HCT116 (cell line): ENCODE data around the gene AQP4. TPM values are rescaled to one million over a fixed set of nuclear protein-coding genes. Genes with fewer than 3 reads are reported as not detected.

Experiments
- ATAC-seq: fragments of 200-7000 bp; cut with Tn5 transposase; 2 replicates; pipeline ENCODE4 v1.9.1; 2020; ENCODE audit warnings: mild to moderate bottlenecking, moderate library complexity
- BruUV-seq: library from RNA; stranded (reverse); fragments of 400-500 nt; replicated peaks from 2 replicates; lab custom pipeline; 2021; lab: Mats Ljungman, UMichigan
- CTCF ChIA-PET: fragments of 300-600 bp; sonication (Branson Sonifier 250); formaldehyde crosslinking; loops from one replicate; lab custom pipeline; 2021; ENCODE audit warnings: antibody characterized with exemption; lab: Charles Lee
- POLR2A ChIA-PET: fragments of 300-600, 350-600 bp; sonication (Branson Sonifier 250); formaldehyde crosslinking; loops from one replicate; lab custom pipeline; 2021; ENCODE audit warnings: antibody characterized with exemption; lab: Charles Lee
- RAD21 ChIA-PET, 2 experiments: fragments of 300-600 bp; sonication (Branson Sonifier 250); formaldehyde crosslinking; loops; one replicate each; lab custom pipeline; 2023; ENCODE audit warnings: low total read pairs in 2 of 2; ENCODE audit not compliant: uncharacterized antibody in 2 of 2, unreplicated experiment in 2 of 2, low non-redundant PET in 1 of 2; lab: Charles Lee
- DNase-seq: peaks from one replicate; pipeline ENCODE4 v3.0.0-alpha.2; 2010; ENCODE audit warnings: low read depth, low spot score
- H2AFZ ChIP-seq: fragments of 200-600 bp; shearing (Covaris generic), sonication (generic); 2 replicates; pipeline ENCODE4 v1.6.1; 2017; ENCODE audit warnings: low read depth, mixed run types, mixed read lengths, antibody characterized with exemption, low read length; ENCODE audit not compliant: poor library complexity, severe bottlenecking
- H3K27ac ChIP-seq: 2 replicates; pipeline ENCODE4 v1.5.1; 2012; ENCODE audit warnings: low read depth, low read length
- H3K27me3 ChIP-seq: fragments of 200-600 bp; sonication (generic); 2 replicates; pipeline ENCODE4 v1.6.1; 2016; ENCODE audit warnings: mixed run types, low read length, mixed read lengths; ENCODE audit not compliant: insufficient read depth
- H3K36me3 ChIP-seq, 2 experiments: fragments of 200-500 bp in 1 of 2; fragments of 200-600 bp in 1 of 2; sonication (Bioruptor generic) in 1 of 2; sonication (generic) in 1 of 2; 2 replicates each; pipeline versions ENCODE4 v1.5.1 to v1.6.1; 2014 to 2016; ENCODE audit warnings: low read length in 2 of 2, inconsistent platforms in 1 of 2, mixed read lengths in 1 of 2, mixed run types in 1 of 2; ENCODE audit not compliant: insufficient read depth in 2 of 2, control insufficient read depth in 1 of 2
- H3K4me1 ChIP-seq, 2 experiments: fragments of 200-600 bp in 1 of 2; sonication (generic) in 1 of 2; 2 replicates each; pipeline versions ENCODE4 v1.5.1 to v1.6.1; 2012 to 2017; ENCODE audit warnings: low read length in 2 of 2, inconsistent platforms in 1 of 2, mild to moderate bottlenecking in 1 of 2, mixed read lengths in 1 of 2, mixed run types in 1 of 2, moderate library complexity in 1 of 2; ENCODE audit not compliant: insufficient read depth in 2 of 2, control insufficient read depth in 1 of 2
- H3K4me2 ChIP-seq: fragments of 200-600 bp; sonication (generic); 2 replicates; pipeline ENCODE4 v1.6.1; 2017; ENCODE audit warnings: mixed run types, low read length, mixed read lengths
- H3K4me3 ChIP-seq, 2 experiments: fragments of 200-600 bp in 1 of 2; sonication (generic) in 1 of 2; replicated peaks in 1 of 2; 2 replicates each; pipeline ENCODE4 v1.5.1; 2011 to 2016; ENCODE audit warnings: low read length in 2 of 2, control low read depth in 1 of 2, low read depth in 1 of 2, mild to moderate bottlenecking in 1 of 2, mixed read lengths in 1 of 2, mixed run types in 1 of 2
- H3K79me2 ChIP-seq: fragments of 200-600 bp; sonication (generic); 2 replicates; pipeline ENCODE4 v1.6.1; 2017; ENCODE audit warnings: mild to moderate bottlenecking, mixed run types, low read length, moderate library complexity, mixed read lengths; ENCODE audit not compliant: insufficient read depth
- H3K9ac ChIP-seq: fragments of 200-600 bp; sonication (generic); 2 replicates; pipeline ENCODE4 v1.6.1; 2016; ENCODE audit warnings: low read length, mixed read lengths
- H3K9me2 ChIP-seq: fragments of 200-600 bp; sonication (generic), shearing (Covaris generic); 2 replicates; pipeline ENCODE4 v1.6.1; 2017; ENCODE audit warnings: mixed run types, mild to moderate bottlenecking, moderate library complexity; ENCODE audit not compliant: insufficient read depth
- H3K9me3 ChIP-seq, 2 experiments: fragments of 200-500 bp in 1 of 2; fragments of 200-600 bp in 1 of 2; sonication (Bioruptor generic) in 1 of 2; sonication (generic) in 1 of 2; 2 replicates each; pipeline ENCODE4 v1.6.1; 2014 to 2017; ENCODE audit warnings: low read length in 2 of 2, mixed read lengths in 2 of 2, inconsistent platforms in 1 of 2, low read depth in 1 of 2, mild to moderate bottlenecking in 1 of 2, mixed run types in 1 of 2, moderate library complexity in 1 of 2; ENCODE audit not compliant: control insufficient read depth in 1 of 2, insufficient read depth in 1 of 2
- H4K20me1 ChIP-seq: fragments of 200-600 bp; sonication (generic), shearing (Covaris generic); 2 replicates; pipeline ENCODE4 v1.6.1; 2017; ENCODE audit warnings: mixed run types, mild to moderate bottlenecking, moderate library complexity; ENCODE audit not compliant: insufficient read depth
- ATF3 ChIP-seq: IDR thresholded peaks from 2 replicates; pipeline ENCODE4 v1.6.1; 2012
- CBX3 ChIP-seq: IDR thresholded peaks from 2 replicates; pipeline ENCODE4 v1.6.1; 2012; ENCODE audit warnings: low read depth
- CEBPB ChIP-seq: IDR thresholded peaks from 2 replicates; pipeline ENCODE4 v1.6.1; 2012; ENCODE audit warnings: low read depth
- CTCF ChIP-seq, 3 experiments: fragments of 200-600 bp in 1 of 3; sonication (generic) in 1 of 3; IDR thresholded peaks in 2 of 3; conservative IDR thresholded peaks in 1 of 3; 2 replicates each; pipeline ENCODE4 v1.5.1; 2012 to 2017; ENCODE audit warnings: low read depth in 2 of 3, low read length in 2 of 3, antibody characterized with exemption in 1 of 3, borderline replicate concordance in 1 of 3, control low read depth in 1 of 3, mild to moderate bottlenecking in 1 of 3, mixed read lengths in 1 of 3, mixed run types in 1 of 3, moderate library complexity in 1 of 3; ENCODE audit not compliant: insufficient read depth in 1 of 3
- EGR1 ChIP-seq: IDR thresholded peaks from 2 replicates; pipeline ENCODE4 v1.6.1; 2012; ENCODE audit warnings: low read depth
- ELF1 ChIP-seq: IDR thresholded peaks from 2 replicates; pipeline ENCODE4 v1.6.1; 2012; ENCODE audit warnings: low read depth, borderline replicate concordance
- EZH2 ChIP-seq: fragments of 200-600 bp; sonication (generic); IDR thresholded peaks from 2 replicates; pipeline ENCODE4 v1.6.1; 2017; ENCODE audit warnings: antibody characterized with exemption, mixed run types
- EZH2phosphoT487 ChIP-seq: fragments of 200-600 bp; IDR thresholded peaks from 2 replicates; pipeline ENCODE4 v1.6.1; 2018; ENCODE audit warnings: antibody characterized with exemption, borderline replicate concordance
- FOSL1 ChIP-seq: IDR thresholded peaks from 2 replicates; pipeline ENCODE4 v1.6.1; 2012; ENCODE audit warnings: low read depth
- JUND ChIP-seq: IDR thresholded peaks from 2 replicates; pipeline ENCODE4 v1.6.1; 2012
- MAX ChIP-seq: IDR thresholded peaks from 2 replicates; pipeline ENCODE4 v1.6.1; 2012
- POLR2A ChIP-seq: IDR thresholded peaks from 2 replicates; pipeline ENCODE4 v1.7.0; 2011; ENCODE audit warnings: borderline replicate concordance; ENCODE audit not compliant: insufficient read depth, insufficient read length; ENCODE audit errors: extremely low read depth
- POLR2AphosphoS5 ChIP-seq: IDR thresholded peaks from 2 replicates; pipeline ENCODE4 v1.6.1; 2011; ENCODE audit warnings: mild to moderate bottlenecking, low read depth, low read length, moderate library complexity
- RAD21 ChIP-seq: IDR thresholded peaks from 2 replicates; pipeline ENCODE4 v1.6.1; 2012; ENCODE audit warnings: low read depth, mild to moderate bottlenecking
- SIN3A ChIP-seq: IDR thresholded peaks from 2 replicates; pipeline ENCODE4 v1.6.1; 2012; ENCODE audit warnings: low read depth
- SP1 ChIP-seq: IDR thresholded peaks from 2 replicates; pipeline ENCODE4 v1.6.1; 2012; ENCODE audit warnings: low read depth
- SRF ChIP-seq: IDR thresholded peaks from 2 replicates; pipeline ENCODE4 v1.6.1; 2012; ENCODE audit warnings: low read depth
- TCF7L2 ChIP-seq: IDR thresholded peaks from 2 replicates; pipeline ENCODE4 v1.7.0; 2011; ENCODE audit warnings: borderline replicate concordance, inconsistent platforms; ENCODE audit not compliant: insufficient read depth, insufficient read length; ENCODE audit errors: extremely low read depth
- YY1 ChIP-seq: IDR thresholded peaks from 2 replicates; pipeline ENCODE4 v1.6.1; 2011; ENCODE audit warnings: low read length, low read depth, moderate library complexity, mild to moderate bottlenecking; ENCODE audit not compliant: insufficient replicate concordance; ENCODE audit errors: extremely low read depth
- ZBTB33 ChIP-seq: IDR thresholded peaks from 2 replicates; pipeline ENCODE4 v1.6.1; 2011; ENCODE audit warnings: mild to moderate bottlenecking, low read length, moderate library complexity; ENCODE audit not compliant: insufficient replicate concordance; ENCODE audit errors: extremely low read depth
- ZFX ChIP-seq: fragments of 450-650 bp; IDR thresholded peaks from 2 replicates; pipeline ENCODE4 v1.6.1; 2017
- intact Hi-C: fragments of 100-400 bp; cut with micrococcal nuclease; formaldehyde crosslinking; loops from 2 replicates; pipeline ENCODE4 v1.10.0; 2022
- total RNA-seq: library from RNA; stranded (reverse); gene quantifications from one replicate; pipeline ENCODE4 v1.2.1, GENCODE V29; 2021; ENCODE audit not compliant: unreplicated experiment

Gene AQP4
- total RNA-seq, 1 experiment from 2014 or later, result 0.07 TPM

- TF ChIP-seq YY1, result no peak
- TF ChIP-seq POLR2AphosphoS5, result no peak
- no peak for TF ChIP-seq CTCF (IDR thresholded peaks at IDR 0.05 in 2 of 3, conservative IDR thresholded peaks at IDR 0.05 in 1 of 3; ENCODE audit: borderline replicate concordance in 1 of 3, insufficient read depth in 1 of 3, low read depth in 2 of 3, low read length in 2 of 3)
- TF ChIP-seq ATF3, result no peak
- TF ChIP-seq RAD21, result no peak
- no peak for TF ChIP-seq MAX
- no peak for TF ChIP-seq CBX3
- TF ChIP-seq EZH2, result no peak
- TF ChIP-seq, all 23 proteins: peak for 0
These were observed 25.9 kb downstream of the AQP4 start (continued) for GRCh38 chr18:26839609-26840008.

GRCh38 chr18:26832302-26832701, 33.2 kb downstream of the AQP4 start:
- BruUV-seq, result no TSS peak
- Histone ChIP-seq H2AFZ (no peak overlapping the region), H3K9me3 (no peaks in the 10 kb centered on the region), H3K9me2 (no peaks in the 10 kb centered on the region), H3K4me2 (no peak overlapping the region), H3K36me3 (no peaks in the 10 kb centered on the region), H3K4me1 (no peaks in the 10 kb centered on the region), H3K9ac (no peak overlapping the region), H3K79me2 (no peaks in the 10 kb centered on the region), H3K4me3 (no peak overlapping the region), H3K27me3 (0 out of 2 replicates have a peak, but pooled peaks cover 7% of the 10 kb centered on the region), H3K27ac (no peak overlapping the region), H4K20me1 (no peaks in the 10 kb centered on the region)
- ChIA-PET POLR2A (no interaction called here), CTCF (no interaction called here), RAD21 (no interaction called here)
- DNase-seq (no peak), ATAC-seq (no peak)
- no peak for TF ChIP-seq ELF1
- no peak for TF ChIP-seq EGR1
- TF ChIP-seq POLR2A, result no peak
- no peak for TF ChIP-seq SRF
- TF ChIP-seq TCF7L2, result no peak
- TF ChIP-seq RAD21, result no peak
- TF ChIP-seq SP1, result no peak
- no peak for TF ChIP-seq EZH2
- no peak for TF ChIP-seq ZBTB33
- no peak for TF ChIP-seq JUND
- no peak for TF ChIP-seq CEBPB
- no peak for TF ChIP-seq ZFX
- TF ChIP-seq POLR2AphosphoS5, result no peak
- TF ChIP-seq SIN3A, result no peak
- no peak for TF ChIP-seq EZH2phosphoT487
- no peak for TF ChIP-seq MAX
- no peak for TF ChIP-seq CBX3
- no peak for TF ChIP-seq ATF3
- no peak for TF ChIP-seq FOSL1
- TF ChIP-seq YY1, result no peak
- intact Hi-C loops, result no loop called here
